H9 (cell line): Measurements from ENCODE around the gene SMC1B. TPM values are rescaled to one million over a fixed set of nuclear protein-coding genes. Genes with fewer than 3 reads are reported as not detected.

Experiments
- DNase-seq: peaks from one replicate; pipeline ENCODE4 v3.0.0-alpha.2; 2017
- H2AFZ ChIP-seq: one replicate; pipeline ENCODE4 v1.6.1; 2013; ENCODE audit warnings: mild to moderate bottlenecking, low read length, control low read depth, moderate library complexity
- H2AK5ac ChIP-seq: 2 replicates; pipeline ENCODE4 v1.6.1; 2013; ENCODE audit warnings: low read length, control low read depth, mixed read lengths; ENCODE audit not compliant: insufficient read length
- H2BK120ac ChIP-seq: one replicate; pipeline ENCODE4 v1.6.1; 2013; ENCODE audit warnings: low read depth, mild to moderate bottlenecking, low read length, control low read depth, inconsistent platforms; ENCODE audit not compliant: poor library complexity, severe bottlenecking
- H2BK12ac ChIP-seq: 2 replicates; pipeline ENCODE4 v1.6.1; 2013; ENCODE audit warnings: low read length, control low read depth, mixed read lengths, low read depth; ENCODE audit not compliant: insufficient read length
- H2BK15ac ChIP-seq: 2 replicates; pipeline ENCODE4 v1.6.1; 2013; ENCODE audit warnings: low read depth, low read length, control low read depth
- H2BK20ac ChIP-seq: one replicate; pipeline ENCODE4 v1.6.1; 2013; ENCODE audit warnings: low read depth, mild to moderate bottlenecking, low read length, control low read depth, inconsistent platforms; ENCODE audit not compliant: poor library complexity, severe bottlenecking
- H2BK5ac ChIP-seq: 2 replicates; pipeline ENCODE4 v1.6.1; 2013; ENCODE audit warnings: low read length, control low read depth, mixed read lengths; ENCODE audit not compliant: insufficient read length
- H3K14ac ChIP-seq: 2 replicates; pipeline ENCODE4 v1.6.1; 2013; ENCODE audit warnings: low read length, control low read depth; ENCODE audit not compliant: insufficient read depth
- H3K18ac ChIP-seq: 2 replicates; pipeline ENCODE4 v1.6.1; 2013; ENCODE audit warnings: low read depth, mild to moderate bottlenecking, mixed read lengths, low read length, control low read depth; ENCODE audit not compliant: insufficient read length
- H3K23ac ChIP-seq: 2 replicates; pipeline ENCODE4 v1.6.1; 2013; ENCODE audit warnings: low read length, control low read depth, mixed read lengths, low read depth; ENCODE audit not compliant: insufficient read length
- H3K23me2 ChIP-seq: 2 replicates; pipeline ENCODE4 v1.6.1; 2013; ENCODE audit warnings: low read depth, mild to moderate bottlenecking, mixed read lengths, low read length, control low read depth; ENCODE audit not compliant: insufficient read length, poor library complexity, severe bottlenecking
- H3K27ac ChIP-seq: 2 replicates; pipeline ENCODE4 v1.5.1; 2013; ENCODE audit warnings: low read length, control low read depth, mixed read lengths, low read depth; ENCODE audit not compliant: insufficient read length
- H3K27me3 ChIP-seq: 2 replicates; pipeline ENCODE4 v1.6.1; 2013; ENCODE audit warnings: low read length, control low read depth, inconsistent platforms; ENCODE audit not compliant: insufficient read depth
- H3K4ac ChIP-seq: 2 replicates; pipeline ENCODE4 v1.6.1; 2013; ENCODE audit warnings: low read depth, mild to moderate bottlenecking, control low read depth, inconsistent platforms, low read length, moderate library complexity
- H3K4me1 ChIP-seq: 2 replicates; pipeline ENCODE4 v1.6.1; 2013; ENCODE audit warnings: low read length, control low read depth, inconsistent platforms; ENCODE audit not compliant: insufficient read depth
- H3K4me2 ChIP-seq: 2 replicates; pipeline ENCODE4 v1.6.1; 2013; ENCODE audit warnings: low read length, control low read depth, mixed read lengths; ENCODE audit not compliant: insufficient read length, insufficient read depth
- H3K56ac ChIP-seq: 2 replicates; pipeline ENCODE4 v1.6.1; 2013; ENCODE audit warnings: low read depth, mild to moderate bottlenecking, mixed read lengths, low read length, control low read depth; ENCODE audit not compliant: insufficient read length
- H3K79me1 ChIP-seq: 2 replicates; pipeline ENCODE4 v1.6.1; 2013; ENCODE audit warnings: low read depth, mild to moderate bottlenecking, moderate library complexity, low read length, control low read depth, inconsistent platforms; ENCODE audit not compliant: insufficient read depth, poor library complexity, severe bottlenecking
- H3K79me2 ChIP-seq: 2 replicates; pipeline ENCODE4 v1.6.1; 2013; ENCODE audit warnings: low read length, control low read depth, inconsistent platforms; ENCODE audit not compliant: insufficient read depth
- H3K9ac ChIP-seq: 2 replicates; pipeline ENCODE4 v1.6.1; 2013; ENCODE audit warnings: low read length, control low read depth, mixed read lengths; ENCODE audit not compliant: insufficient read length; ENCODE audit errors: extremely low read depth
- H3K9me3 ChIP-seq: one replicate; pipeline ENCODE4 v1.6.1; 2013; ENCODE audit warnings: low read depth, low read length, inconsistent platforms; ENCODE audit not compliant: control insufficient read depth
- H3T11ph ChIP-seq: one replicate; pipeline ENCODE4 v1.6.1; 2013; ENCODE audit warnings: mild to moderate bottlenecking, low read length, control low read depth, inconsistent platforms
- H4K20me1 ChIP-seq: one replicate; pipeline ENCODE4 v1.6.1; 2013; ENCODE audit not compliant: control insufficient read depth, insufficient read length, insufficient read depth
- H4K5ac ChIP-seq: 2 replicates; pipeline ENCODE4 v1.6.1; 2013; ENCODE audit warnings: low read depth, mild to moderate bottlenecking, mixed read lengths, low read length, control low read depth; ENCODE audit not compliant: insufficient read length
- H4K8ac ChIP-seq: replicated peaks from 2 replicates; pipeline ENCODE4 v1.6.1; 2013; ENCODE audit warnings: low read length, control low read depth, mixed read lengths, low read depth; ENCODE audit not compliant: insufficient read length
- H4K91ac ChIP-seq: 2 replicates; pipeline ENCODE4 v1.6.1; 2013; ENCODE audit warnings: low read depth, mild to moderate bottlenecking, moderate library complexity, mixed read lengths, low read length, control low read depth; ENCODE audit not compliant: insufficient read length
- H3K27ac Mint-ChIP-seq, 3 experiments: 2 replicates in 2 of 3; 3 replicates in 1 of 3; pipeline ENCODE4 v1.8.0; 2020 to 2021; ENCODE audit warnings: mixed read lengths in 3 of 3, mild to moderate bottlenecking in 1 of 3, moderate library complexity in 1 of 3
- H3K27me3 Mint-ChIP-seq: 2 replicates; pipeline ENCODE4 v1.8.0; 2021; ENCODE audit warnings: low read depth, mild to moderate bottlenecking, moderate library complexity, mixed read lengths
- H3K36me3 Mint-ChIP-seq, 3 experiments: 2 replicates in 2 of 3; 3 replicates in 1 of 3; pipeline ENCODE4 v1.8.0; 2020 to 2021; ENCODE audit warnings: low read depth in 3 of 3, mixed read lengths in 3 of 3; ENCODE audit not compliant: insufficient read depth in 1 of 3
- H3K4me1 Mint-ChIP-seq, 2 experiments: 2 replicates each; pipeline ENCODE4 v1.8.0; 2020; ENCODE audit warnings: mixed read lengths in 2 of 2
- H3K4me3 Mint-ChIP-seq, 2 experiments: 2 replicates in 1 of 2; 3 replicates in 1 of 2; pipeline ENCODE4 v1.8.0; 2020 to 2021; ENCODE audit warnings: mild to moderate bottlenecking in 2 of 2, mixed read lengths in 2 of 2, moderate library complexity in 1 of 2
- H3K9me3 Mint-ChIP-seq, 2 experiments: 2 replicates in 1 of 2; 3 replicates in 1 of 2; pipeline ENCODE4 v1.8.0; 2020; ENCODE audit warnings: mild to moderate bottlenecking in 2 of 2, mixed read lengths in 2 of 2, moderate library complexity in 1 of 2
- CTCF ChIP-seq: fragments of 200-600 bp; sonication (generic); conservative IDR thresholded peaks from 3 replicates; pipeline ENCODE4 v1.8.0; 2021; ENCODE audit warnings: antibody characterized with exemption, mild to moderate bottlenecking
- WGBS: extraction: QIAGEN DNeasy Blood & Tissue Kit; methylation state at CpG from one replicate; pipeline ENCODE4 v1.1.7; 2013; ENCODE audit warnings: missing lambda C conversion rate, low lambda C conversion rate, mixed read lengths; ENCODE audit not compliant: insufficient read length; ENCODE audit errors: extremely low coverage; 5-methylcytosine and 5-hydroxymethylcytosine counted together
- total RNA-seq: library from RNA; stranded (reverse); gene quantifications from 2 replicates; pipeline ENCODE4 v1.2.1, GENCODE V29; 2021

SMC1B gene
- total RNA-seq, 1 experiment from 2014 or later = not detected

GRCh38 chr22:45338795-45339194, 74.6 kb downstream of the SMC1B start:
- Mint-ChIP-seq H3K4me1 (0 out of 4 replicates have a peak, but pooled peaks cover 0 to 2% of the 10 kb centered on the region in 2 experiments), H3K27ac (no peak overlapping the region), H3K4me3 (no peak overlapping the region), H3K27me3 (no peaks in the 10 kb centered on the region), H3K9me3 (no peaks in the 10 kb centered on the region; a peak in 1 of 5 replicates), H3K36me3 (peaks cover 9 to 59% (median 52%) of the 10 kb centered on the region in 3 experiments; a peak in 6 of 7 replicates)
- H3K27me3 ChIP-seq = no peaks in the 10 kb centered on the region
- TF ChIP-seq CTCF = no peak
- H3K14ac ChIP-seq = no peak overlapping the region
- H3K56ac ChIP-seq = no peak overlapping the region
- H3T11ph ChIP-seq = no peak overlapping the region
- H3K79me2 ChIP-seq = no peaks in the 10 kb centered on the region
- no peaks in the 10 kb centered on the region for H3K79me1 ChIP-seq
- DNase-seq = no peak
- H2BK20ac ChIP-seq = no peak overlapping the region
- H3K9me3 ChIP-seq = no peaks in the 10 kb centered on the region
- no peak overlapping the region for H4K5ac ChIP-seq
- H3K9ac ChIP-seq = no peak overlapping the region
- H2BK15ac ChIP-seq = no peak overlapping the region
- no peak overlapping the region for H3K18ac ChIP-seq
- H2BK12ac ChIP-seq = no peak overlapping the region
- H2AK5ac ChIP-seq = no peak overlapping the region
- H4K8ac ChIP-seq = no peak overlapping the region
- H4K91ac ChIP-seq = no peak overlapping the region
- H3K23me2 ChIP-seq = no peaks in the 10 kb centered on the region
- whole genome bisulfite sequencing = no CpG with 5 or more reads among the region's 7 CpGs
- H3K4me2 ChIP-seq = no peak overlapping the region
- H3K4me1 ChIP-seq = no peaks in the 10 kb centered on the region
- H2BK120ac ChIP-seq = no peak overlapping the region
- no peak overlapping the region for H2BK5ac ChIP-seq
- H3K4ac ChIP-seq = no peak overlapping the region
- H3K27ac ChIP-seq = no peak overlapping the region
- H4K20me1 ChIP-seq = no peaks in the 10 kb centered on the region
- no peak overlapping the region for H2AFZ ChIP-seq
- no peak overlapping the region for H3K23ac ChIP-seq
